NCI-H2196 (cell line): ENCODE data around the gene AHNAK2.
A peak's percentile ranks its signal among the peaks of the same experiment; 100 is the strongest.

ENCODE experiments used
- DNase-seq: peaks from one replicate; lab custom pipeline; 2025; ENCODE audit not compliant: unreplicated experiment; lab: John Stamatoyannopoulos, UW

The AHNAK2 gene

GRCh38 chr14:104940526-104941150, 37.5 kb downstream of the AHNAK2 start:
- DNase-seq = no peak

GRCh38 chr14:104939666-104940410, 38.3 kb downstream of the AHNAK2 start:
- DNase-seq = no peak

GRCh38 chr14:104938960-104939359, 39.2 kb downstream of the AHNAK2 start:
- DNase-seq = no peak

GRCh38 chr14:104938436-104938835, 39.7 kb downstream of the AHNAK2 start:
- no peak for DNase-seq

GRCh38 chr14:104937694-104938365, 40.3 kb downstream of the AHNAK2 start:
- no peak for DNase-seq

- DNase-seq = no peak
Observed at GRCh38 chr14:104937161-104937560, 41.0 kb downstream of the AHNAK2 start.

GRCh38 chr14:104936361-104937155, 41.6 kb downstream of the AHNAK2 start:
- no peak for DNase-seq

- no peak for DNase-seq
Observed at GRCh38 chr14:104935955-104936354, 42.2 kb downstream of the AHNAK2 start.

- no peak for DNase-seq
Observed at GRCh38 chr14:104935026-104935650, 43.0 kb downstream of the AHNAK2 start.

GRCh38 chr14:104933746-104934733, 44.1 kb downstream of the AHNAK2 start:
- no peak for DNase-seq

- peak; percentile 81 for DNase-seq
Observed at GRCh38 chr14:104932676-104933631, 45.2 kb downstream of the AHNAK2 start.

GRCh38 chr14:104931771-104932675, 46.2 kb downstream of the AHNAK2 start:
- no peak for DNase-seq

GRCh38 chr14:104931304-104931770, 46.8 kb downstream of the AHNAK2 start:
- no peak for DNase-seq

- DNase-seq = no peak
Observed at GRCh38 chr14:104930526-104931303, 47.5 kb downstream of the AHNAK2 start.

GRCh38 chr14:104929268-104930230, 48.6 kb downstream of the AHNAK2 start:
- DNase-seq = no peak
